D721Med (cell line): Measurements from ENCODE around the gene MEIS1.

Source experiments
- DNase-seq: peaks from one replicate; pipeline ENCODE4 v3.0.0; 2011; ENCODE audit warnings: low spot score; ENCODE audit not compliant: insufficient read length
- FAIRE-seq: peaks from 2 replicates; lab custom pipeline; 2011; peaks lifted over from hg19 to GRCh38; lab: Jason Lieb, UNC
- CTCF ChIP-seq: IDR thresholded peaks from 2 replicates; pipeline ENCODE4 v1.5.1; 2012; ENCODE audit warnings: mild to moderate bottlenecking, control low read depth; ENCODE audit not compliant: insufficient read depth; ENCODE audit errors: missing control alignments

Gene MEIS1

GRCh38 chr2:66565291-66565690 lies 130.4 kb downstream of the MEIS1 start:
- TF ChIP-seq CTCF = no peak
- FAIRE-seq = no peak
- DNase-seq = no peak

GRCh38 chr2:66566726-66567399 lies 131.9 kb downstream of the MEIS1 start:
- DNase-seq (no peak), FAIRE-seq (no peak)
- no peak for TF ChIP-seq CTCF

GRCh38 chr2:66567729-66568128 lies 132.8 kb downstream of the MEIS1 start:
- FAIRE-seq = no peak
- TF ChIP-seq CTCF = no peak
- DNase-seq = no peak

GRCh38 chr2:66568650-66569300 lies 133.8 kb downstream of the MEIS1 start:
- FAIRE-seq (no peak), DNase-seq (no peak)
- TF ChIP-seq CTCF = no peak

- DNase-seq (no peak), FAIRE-seq (no peak)
- no peak for TF ChIP-seq CTCF
Measured at GRCh38 chr2:66569321-66569851, 134.5 kb downstream of the MEIS1 start.

- DNase-seq = no peak
- TF ChIP-seq CTCF = no peak
- FAIRE-seq = no peak
Measured at GRCh38 chr2:66569974-66570373, 135.0 kb downstream of the MEIS1 start.

- FAIRE-seq = peak; percentile 95
Measured at GRCh38 chr2:66570471-66570870, 135.5 kb downstream of the MEIS1 start.

More at GRCh38 chr2:66570471-66570870, 135.5 kb downstream of the MEIS1 start:
- TF ChIP-seq CTCF = no peak
- no peak for DNase-seq
